NCI-H1417 (cell line): ENCODE data around the gene ANAPC1.
A peak's percentile ranks its signal among the peaks of the same experiment; 100 is the strongest.
"Not testable (repeated sequence)": the region's sequence is repeated elsewhere in the genome, so short reads cannot be mapped to it uniquely, and the experiment has no call there.

Source experiments
- DNase-seq, 3 experiments: peaks; one replicate each; lab custom pipeline; 2025; lab: John Stamatoyannopoulos, UW

Gene ANAPC1

GRCh38 chr2:111905475-111905869, 21.5 kb upstream of the ANAPC1 start:
- DNase-seq = not testable (repeated sequence)

DNA sequence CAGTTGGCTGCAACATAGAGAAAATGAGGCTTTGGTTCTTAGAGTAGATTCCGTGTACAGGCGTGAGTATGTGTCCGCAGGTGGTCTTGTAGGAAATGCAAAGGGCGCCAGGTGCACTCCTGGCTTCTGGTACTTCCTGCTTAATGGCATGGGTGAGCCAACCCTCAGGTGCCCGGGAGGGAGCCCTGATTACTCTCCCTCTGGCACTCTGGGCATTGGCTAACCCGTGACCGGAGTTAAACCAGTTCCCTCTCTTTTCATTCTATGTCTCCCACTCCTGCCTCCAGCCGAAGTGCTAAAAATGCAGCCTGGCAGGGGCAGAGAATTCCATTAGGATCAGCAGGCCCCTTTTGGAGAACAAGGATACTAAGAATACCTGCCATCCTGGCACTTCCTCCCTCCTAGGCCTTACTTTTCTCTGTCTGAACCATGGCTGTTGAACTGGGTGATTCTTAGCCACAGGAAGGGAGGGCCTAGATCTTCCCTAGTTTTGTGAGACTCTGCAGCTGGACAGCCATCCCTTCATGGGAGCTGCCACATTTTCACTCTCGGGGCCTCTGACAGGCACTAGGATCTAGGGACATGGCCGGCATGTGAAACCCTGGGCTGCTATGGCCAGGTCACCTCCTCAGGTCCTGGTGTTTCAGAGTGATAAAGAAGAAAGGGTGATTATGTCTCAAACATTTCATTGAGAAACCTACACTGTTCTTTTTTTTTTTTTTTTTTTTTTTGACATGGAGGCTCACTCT, 20.9 kb upstream of the ANAPC1 start:
- DNase-seq = peak in 1 of 3 experiments; percentile 7

DNA sequence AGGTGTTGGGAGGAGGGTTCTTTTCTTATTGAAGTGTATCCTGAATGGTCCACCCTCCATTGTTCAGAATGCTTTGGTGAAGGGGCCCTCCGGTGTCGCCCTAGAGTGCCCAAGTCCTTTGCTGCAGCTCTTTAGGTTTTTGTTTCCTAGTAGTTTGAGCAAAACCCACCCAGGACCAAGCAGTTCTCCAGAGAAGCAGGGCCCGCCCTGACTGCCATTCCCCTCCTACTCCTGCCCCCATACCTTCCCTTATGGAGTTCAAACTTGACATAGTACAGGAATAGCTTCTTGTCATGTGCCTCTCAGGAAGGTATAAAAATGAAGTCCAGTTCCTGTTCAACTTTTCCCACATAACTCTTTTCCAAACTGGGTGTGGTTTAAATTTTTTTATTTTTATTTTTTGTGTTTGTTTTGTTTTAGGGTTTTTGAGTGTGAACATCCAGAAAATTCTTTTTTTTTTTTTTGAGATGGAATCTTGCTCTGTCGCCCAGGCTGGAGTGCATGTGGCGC, 20.0 kb upstream of the ANAPC1 start:
- DNase-seq = no peak

DNA sequence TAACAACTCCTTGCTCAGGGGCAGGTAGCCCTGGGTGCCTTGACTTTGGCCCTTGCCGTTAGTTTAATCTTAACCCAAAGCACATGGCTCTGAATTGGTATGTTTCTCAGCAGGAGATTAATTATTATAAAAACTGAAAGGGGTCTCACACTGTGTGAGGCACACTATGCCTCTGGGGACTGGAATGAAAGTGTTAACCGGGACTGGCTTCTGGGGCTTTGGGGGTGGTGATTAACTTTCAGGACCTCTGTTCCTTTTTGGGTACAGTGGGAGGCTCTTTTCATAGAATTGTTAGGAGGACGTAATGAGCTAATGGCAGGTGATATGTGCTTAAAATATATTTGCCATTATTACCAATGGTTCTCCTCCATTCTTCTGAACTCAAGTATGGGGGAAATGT, 19.5 kb upstream of the ANAPC1 start:
- DNase-seq = peak in 1 of 3 experiments; percentile 49

GRCh38 chr2:111900859-111901258, 16.9 kb upstream of the ANAPC1 start:
- peak in 2 of 3 experiments; percentile 16 to 38 for DNase-seq

DNA sequence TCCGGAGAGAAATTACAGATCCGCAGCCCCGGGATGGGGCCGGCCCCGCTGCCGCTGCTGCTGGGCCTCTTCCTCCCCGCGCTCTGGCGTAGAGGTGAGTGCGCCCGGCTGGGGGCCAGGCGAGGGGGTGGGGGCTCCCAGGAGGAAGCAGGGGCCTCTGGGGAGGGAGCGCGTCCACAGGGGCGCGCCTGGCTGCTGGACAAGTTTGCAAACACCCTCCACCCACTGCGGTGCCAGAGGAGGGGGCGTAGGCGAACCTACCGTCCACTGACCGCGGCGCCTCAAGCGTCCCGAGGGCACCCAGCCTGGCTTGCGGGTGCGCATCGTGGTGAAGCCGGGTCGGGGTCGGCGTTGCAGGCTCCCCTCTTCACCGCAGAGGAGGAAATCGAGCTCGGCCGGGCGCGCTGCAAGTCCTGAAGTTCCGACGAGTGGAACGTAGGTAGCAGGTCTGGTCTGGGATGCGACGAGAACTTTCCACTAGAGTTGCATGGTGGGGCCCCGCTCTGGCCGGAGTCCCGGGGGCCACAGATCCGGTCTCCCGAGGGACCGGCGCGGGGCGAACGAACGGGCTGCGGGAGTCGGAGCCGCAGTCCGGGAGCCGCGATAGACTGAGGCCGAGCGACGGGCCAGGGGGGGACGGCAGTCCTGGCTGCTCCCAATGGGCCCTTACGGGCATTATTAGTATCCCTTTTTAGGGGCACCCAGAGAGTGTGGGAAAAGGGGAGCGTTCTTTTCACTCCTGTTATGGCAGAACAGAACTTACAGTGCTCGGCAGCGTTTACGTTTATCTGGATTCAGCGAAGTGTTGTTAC, 14.9 kb upstream of the ANAPC1 start:
- DNase-seq = peak in 1 of 3 experiments; percentile 79

GRCh38 chr2:111897924-111898702, 14.1 kb upstream of the ANAPC1 start, which contains the start of gene MERTK:
Gene MERTK (plus strand): TSS chr2:111898607. CDS start chr2:111898736, 129 bp downstream.
- DNase-seq = peak; percentile 46 to 85 (median 83)

DNA sequence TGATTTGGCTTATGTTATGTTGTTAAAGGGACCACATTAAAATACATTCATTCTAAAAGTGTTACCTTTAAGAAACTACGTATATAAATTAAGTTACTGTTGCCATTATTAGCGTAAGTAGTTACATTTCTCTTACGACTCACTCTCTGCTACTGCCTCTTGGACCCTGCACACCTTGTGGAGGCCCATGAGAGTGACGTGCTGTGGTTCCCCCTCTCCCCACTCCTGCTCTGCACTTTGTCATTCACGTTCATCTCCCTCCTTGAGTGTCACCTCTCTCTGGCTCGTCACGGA, 13.6 kb upstream of the ANAPC1 start:
- no peak for DNase-seq

DNA sequence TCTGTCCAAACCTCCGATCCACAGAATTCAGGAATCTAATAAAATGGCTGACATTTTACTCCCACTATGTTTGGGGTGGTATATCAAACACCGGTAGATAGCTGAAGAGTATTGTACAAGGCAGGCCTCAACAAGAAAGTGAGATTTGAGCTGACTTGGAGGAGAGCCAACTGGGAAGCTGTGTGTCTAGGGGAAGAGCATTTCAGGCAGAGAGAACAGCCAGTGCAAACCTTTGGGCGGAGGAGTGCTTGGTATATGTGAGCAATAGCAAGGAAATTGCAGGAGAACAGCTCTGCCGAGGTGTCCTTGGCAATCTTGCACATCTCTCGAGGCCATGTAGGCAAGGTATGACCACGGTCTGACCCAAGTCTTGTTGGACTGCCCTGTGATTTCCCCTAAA, 12.6 kb upstream of the ANAPC1 start:
- DNase-seq = peak in 2 of 3 experiments; percentile 11 to 17

- no peak for DNase-seq
These were observed 12.0 kb upstream of the ANAPC1 start for GRCh38 chr2:111896024-111896423.

- DNase-seq = no peak
These were observed 585 bp upstream of the ANAPC1 start for GRCh38 chr2:111884592-111884964.

- not testable (repeated sequence) for DNase-seq
These were observed 11.2 kb downstream of the ANAPC1 start for GRCh38 chr2:111872806-111873205.

DNA sequence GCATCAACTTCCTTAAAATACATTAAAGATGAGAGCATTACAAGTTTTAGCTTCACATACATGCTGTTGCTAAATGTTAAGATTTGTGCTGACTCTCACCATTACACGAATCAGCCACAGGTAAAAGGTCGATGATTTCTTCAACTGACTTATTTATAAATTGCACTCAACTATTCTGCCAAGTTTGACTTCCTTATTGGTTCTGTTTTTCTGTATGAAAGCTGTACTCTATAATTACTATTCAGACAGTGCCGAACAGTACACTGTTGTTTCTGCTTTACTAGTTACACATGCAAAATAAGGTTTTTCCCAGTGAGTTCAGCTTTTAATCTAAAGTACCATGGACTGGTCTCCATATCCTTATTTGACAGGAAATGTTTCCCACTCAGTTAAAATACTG, 18.9 kb downstream of the ANAPC1 start:
- DNase-seq = not testable (repeated sequence)

DNA sequence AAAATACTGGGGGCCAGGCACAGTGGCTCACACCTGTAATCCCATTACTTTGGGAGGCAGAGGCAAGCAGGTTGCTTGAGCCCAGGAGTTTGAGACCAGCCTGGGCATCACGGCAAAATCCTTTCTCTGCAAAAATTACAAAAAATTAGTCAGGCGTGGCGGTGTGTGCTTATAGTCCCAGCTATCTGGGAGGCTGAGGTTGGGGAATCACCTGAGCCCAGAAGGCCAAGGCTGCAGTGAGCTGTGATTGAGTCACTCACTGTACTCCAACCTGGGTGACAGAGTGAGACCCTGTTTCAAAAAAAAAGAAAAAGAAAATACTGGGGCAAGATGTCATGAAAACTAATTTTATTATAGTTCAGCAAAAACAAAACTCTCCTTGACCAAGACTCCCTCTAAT, 24.0 kb downstream of the ANAPC1 start:
- not testable (repeated sequence) for DNase-seq

DNA sequence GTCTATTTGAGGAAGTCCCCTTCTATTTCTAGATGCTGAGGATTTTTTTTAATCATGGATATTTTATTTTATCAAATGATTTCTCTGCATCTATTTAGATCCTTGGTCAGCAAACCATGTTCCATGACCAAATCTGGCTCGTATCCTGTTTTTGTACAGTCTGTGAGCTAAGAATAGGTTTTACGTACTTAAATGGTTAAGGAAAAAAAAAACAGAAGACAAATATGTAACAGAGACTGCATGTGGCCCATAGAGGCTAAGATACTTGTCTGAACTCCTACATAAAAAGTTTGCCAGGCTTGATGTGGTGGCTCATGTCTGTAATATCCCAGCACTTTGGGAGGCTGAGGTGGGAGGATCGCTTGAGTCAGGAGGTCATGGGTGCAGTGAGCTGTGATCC, 31.4 kb downstream of the ANAPC1 start:
- DNase-seq = not testable (repeated sequence)

DNA sequence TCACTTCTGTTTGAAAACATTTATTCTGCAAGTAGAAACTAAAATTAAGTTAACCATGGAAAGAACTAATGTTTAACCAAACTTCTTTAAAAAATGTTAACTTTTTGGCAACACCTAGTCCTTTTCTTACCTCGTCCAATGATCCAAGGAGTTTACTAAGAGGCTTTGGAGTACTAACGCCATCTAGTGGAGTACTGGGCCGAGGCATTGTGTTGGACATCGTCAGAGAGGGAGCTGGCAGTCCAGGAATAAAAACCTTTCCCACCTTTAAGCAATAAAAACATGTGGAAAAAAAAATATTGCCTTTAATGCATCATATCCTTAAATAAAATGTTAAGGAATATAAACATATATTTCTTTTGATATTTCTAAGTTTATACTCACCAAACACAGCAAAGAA, 33.3 kb downstream of the ANAPC1 start:
- DNase-seq = peak in 1 of 3 experiments; percentile 49

- DNase-seq = peak in 2 of 3 experiments; percentile 25 to 53
These were observed 44.2 kb downstream of the ANAPC1 start for GRCh38 chr2:111839625-111840282.

- DNase-seq = not testable (repeated sequence)
These were observed 45.0 kb downstream of the ANAPC1 start for GRCh38 chr2:111838992-111839391.

DNA sequence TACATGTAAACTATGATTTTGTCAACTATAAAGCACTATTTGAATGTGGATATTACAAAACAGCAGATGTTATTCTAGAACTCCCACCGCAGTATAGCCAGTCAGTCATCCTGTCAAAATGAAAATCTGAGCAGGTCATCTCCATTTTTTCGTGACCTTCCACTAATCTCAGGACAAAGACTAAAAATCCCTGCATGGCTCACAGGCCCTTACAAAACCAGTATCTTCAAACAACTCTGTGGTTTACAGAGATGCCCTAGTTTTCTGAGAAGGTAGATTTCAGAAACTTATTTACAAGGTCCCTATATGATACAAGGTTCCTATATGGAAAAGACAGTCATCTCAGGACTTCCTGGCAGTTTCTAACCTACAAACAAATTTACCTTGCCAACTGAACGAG, 49.8 kb downstream of the ANAPC1 start:
- DNase-seq = not testable (repeated sequence)

DNA sequence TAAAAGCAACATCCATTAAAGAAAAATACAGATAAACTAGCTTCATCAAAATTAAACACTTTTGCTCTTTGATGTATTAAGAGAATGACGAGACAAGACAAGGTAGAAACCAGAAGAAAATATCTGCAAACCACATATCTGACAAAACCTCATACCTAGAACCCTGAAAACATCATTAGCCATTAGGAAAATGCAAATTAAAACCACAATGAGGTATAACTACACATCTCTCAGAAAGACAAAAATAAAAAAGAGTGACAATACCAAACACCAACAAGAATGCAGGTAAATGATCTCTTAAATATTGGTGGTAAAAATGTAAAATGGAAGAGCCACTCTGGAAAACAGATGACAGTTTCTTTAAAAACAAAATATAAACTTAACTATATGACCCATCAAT, 53.5 kb downstream of the ANAPC1 start:
- DNase-seq = not testable (repeated sequence)

- not testable (repeated sequence) for DNase-seq
These were observed 55.7 kb downstream of the ANAPC1 start for GRCh38 chr2:111828217-111828766.
